ENCODE results near the gene REM1.

REM1 gene

GRCh38 chr20:31522731-31523130, 47.6 kb downstream of the REM1 start:
- TF ChIP-seq GATA1 (IDR thresholded peaks at IDR 0.05; ENCODE audit: low read depth, low read length) (no peak), POLR2A (IDR thresholded peaks at IDR 0.05; ENCODE audit: low read length) (no peak)
- no peak for DNase-seq

- no peak for DNase-seq
- no peak for TF ChIP-seq GATA1 (IDR thresholded peaks at IDR 0.05; ENCODE audit: low read depth, low read length)
- TF ChIP-seq POLR2A (IDR thresholded peaks at IDR 0.05; ENCODE audit: low read length): no peak
Measured at GRCh38 chr20:31523361-31524283, 48.5 kb downstream of the REM1 start.

- DNase-seq: no peak
- TF ChIP-seq POLR2A (IDR thresholded peaks at IDR 0.05; ENCODE audit: low read length): no peak
- no peak for TF ChIP-seq GATA1 (IDR thresholded peaks at IDR 0.05; ENCODE audit: low read depth, low read length)
Measured at GRCh38 chr20:31527266-31527665, 52.2 kb downstream of the REM1 start.
